Rectal smooth muscle tissue (tissue), 1 donor: ENCODE results near the gene TEDC1.

ENCODE experiments used
- H3K27ac ChIP-seq: one replicate; pipeline ENCODE4 v1.7.0; 2013; ENCODE audit warnings: low read depth, low read length, inconsistent platforms
- H3K27me3 ChIP-seq: one replicate; pipeline ENCODE4 v1.7.0; 2013; ENCODE audit warnings: low read length; ENCODE audit not compliant: control insufficient read depth, insufficient read depth
- H3K36me3 ChIP-seq: one replicate; pipeline ENCODE4 v1.7.0; 2013; ENCODE audit warnings: low read length; ENCODE audit not compliant: control insufficient read depth, insufficient read depth
- H3K4me1 ChIP-seq: one replicate; pipeline ENCODE4 v1.7.0; 2013; ENCODE audit warnings: low read length; ENCODE audit not compliant: control insufficient read depth, insufficient read depth
- H3K4me3 ChIP-seq: one replicate; pipeline ENCODE4 v1.7.0; 2013; ENCODE audit warnings: low read length
- H3K9ac ChIP-seq: one replicate; pipeline ENCODE4 v1.7.0; 2013; ENCODE audit warnings: low read length

The TEDC1 gene

GRCh38 chr14:105450123-105450505 lies 40.9 kb upstream of the TEDC1 start:
- no peak overlapping the region for H3K27ac ChIP-seq
- H3K9ac ChIP-seq = no peak overlapping the region
- H3K4me3 ChIP-seq = no peak overlapping the region
- H3K27me3 ChIP-seq = no peaks in the 10 kb centered on the region
- peaks cover 17% of the 10 kb centered on the region for H3K36me3 ChIP-seq
- no peaks in the 10 kb centered on the region for H3K4me1 ChIP-seq

GRCh38 chr14:105450864-105451720 lies 40.0 kb upstream of the TEDC1 start:
- Histone ChIP-seq H3K9ac (no peak overlapping the region), H3K27me3 (no peaks in the 10 kb centered on the region), H3K36me3 (peaks cover 15% of the 10 kb centered on the region), H3K4me1 (no peaks in the 10 kb centered on the region), H3K27ac (no peak overlapping the region), H3K4me3 (no peak overlapping the region)

- no peaks in the 10 kb centered on the region for H3K27me3 ChIP-seq
- H3K9ac ChIP-seq = no peak overlapping the region
- H3K4me3 ChIP-seq = no peak overlapping the region
- H3K4me1 ChIP-seq = no peaks in the 10 kb centered on the region
- peaks cover 17% of the 10 kb centered on the region for H3K36me3 ChIP-seq
- H3K27ac ChIP-seq = no peak overlapping the region
Observed at GRCh38 chr14:105452963-105453362, 38.1 kb upstream of the TEDC1 start.

GRCh38 chr14:105453847-105454246 lies 37.2 kb upstream of the TEDC1 start:
- H3K27ac ChIP-seq = no peak overlapping the region
- H3K9ac ChIP-seq = no peak overlapping the region
- peaks cover 17% of the 10 kb centered on the region for H3K36me3 ChIP-seq
- H3K4me1 ChIP-seq = no peaks in the 10 kb centered on the region
- no peak overlapping the region for H3K4me3 ChIP-seq
- H3K27me3 ChIP-seq = no peaks in the 10 kb centered on the region

GRCh38 chr14:105455086-105455640 lies 35.9 kb upstream of the TEDC1 start:
- H3K9ac ChIP-seq = no peak overlapping the region
- no peaks in the 10 kb centered on the region for H3K27me3 ChIP-seq
- no peaks in the 10 kb centered on the region for H3K4me1 ChIP-seq
- H3K27ac ChIP-seq = no peak overlapping the region
- no peak overlapping the region for H3K4me3 ChIP-seq
- H3K36me3 ChIP-seq = peaks cover 17% of the 10 kb centered on the region

GRCh38 chr14:105455766-105456660 lies 35.0 kb upstream of the TEDC1 start:
- H3K4me3 ChIP-seq = no peak overlapping the region
- no peaks in the 10 kb centered on the region for H3K4me1 ChIP-seq
- H3K36me3 ChIP-seq = peaks cover 12% of the 10 kb centered on the region
- H3K27ac ChIP-seq = no peak overlapping the region
- H3K27me3 ChIP-seq = no peaks in the 10 kb centered on the region
- no peak overlapping the region for H3K9ac ChIP-seq

GRCh38 chr14:105456736-105457617 lies 34.1 kb upstream of the TEDC1 start:
- Histone ChIP-seq H3K36me3 (peaks cover 12% of the 10 kb centered on the region), H3K9ac (no peak overlapping the region), H3K4me3 (no peak overlapping the region), H3K27ac (no peak overlapping the region), H3K4me1 (no peaks in the 10 kb centered on the region), H3K27me3 (no peaks in the 10 kb centered on the region)

- peaks cover 9% of the 10 kb centered on the region for H3K36me3 ChIP-seq
- H3K27me3 ChIP-seq = no peaks in the 10 kb centered on the region
- H3K4me1 ChIP-seq = no peaks in the 10 kb centered on the region
- H3K4me3 ChIP-seq = no peak overlapping the region
- no peak overlapping the region for H3K9ac ChIP-seq
- no peak overlapping the region for H3K27ac ChIP-seq
Observed at GRCh38 chr14:105458010-105458409, 33.0 kb upstream of the TEDC1 start.

GRCh38 chr14:105458571-105458970 lies 32.5 kb upstream of the TEDC1 start:
- Histone ChIP-seq H3K9ac (no peak overlapping the region), H3K4me3 (no peak overlapping the region), H3K27ac (no peak overlapping the region), H3K4me1 (no peaks in the 10 kb centered on the region), H3K27me3 (no peaks in the 10 kb centered on the region), H3K36me3 (peaks cover 14% of the 10 kb centered on the region)

- no peaks in the 10 kb centered on the region for H3K27me3 ChIP-seq
- peaks cover 14% of the 10 kb centered on the region for H3K36me3 ChIP-seq
- no peak overlapping the region for H3K4me3 ChIP-seq
- H3K9ac ChIP-seq = no peak overlapping the region
- H3K4me1 ChIP-seq = no peaks in the 10 kb centered on the region
- H3K27ac ChIP-seq = no peak overlapping the region
Observed at GRCh38 chr14:105460116-105460515, 30.9 kb upstream of the TEDC1 start.

- no peak overlapping the region for H3K27ac ChIP-seq
- peaks cover 14% of the 10 kb centered on the region for H3K36me3 ChIP-seq
- H3K4me1 ChIP-seq = no peaks in the 10 kb centered on the region
- H3K4me3 ChIP-seq = no peak overlapping the region
- H3K9ac ChIP-seq = no peak overlapping the region
- H3K27me3 ChIP-seq = no peaks in the 10 kb centered on the region
Observed at GRCh38 chr14:105460616-105461015, 30.4 kb upstream of the TEDC1 start.

- Histone ChIP-seq H3K27ac (no peak overlapping the region), H3K4me3 (no peak overlapping the region), H3K4me1 (no peaks in the 10 kb centered on the region), H3K9ac (no peak overlapping the region), H3K27me3 (no peaks in the 10 kb centered on the region), H3K36me3 (peaks cover 10% of the 10 kb centered on the region)
Observed at GRCh38 chr14:105461903-105462302, 29.1 kb upstream of the TEDC1 start.
